ENCODE data around the gene ZMPSTE24.

Gene ZMPSTE24

DNA sequence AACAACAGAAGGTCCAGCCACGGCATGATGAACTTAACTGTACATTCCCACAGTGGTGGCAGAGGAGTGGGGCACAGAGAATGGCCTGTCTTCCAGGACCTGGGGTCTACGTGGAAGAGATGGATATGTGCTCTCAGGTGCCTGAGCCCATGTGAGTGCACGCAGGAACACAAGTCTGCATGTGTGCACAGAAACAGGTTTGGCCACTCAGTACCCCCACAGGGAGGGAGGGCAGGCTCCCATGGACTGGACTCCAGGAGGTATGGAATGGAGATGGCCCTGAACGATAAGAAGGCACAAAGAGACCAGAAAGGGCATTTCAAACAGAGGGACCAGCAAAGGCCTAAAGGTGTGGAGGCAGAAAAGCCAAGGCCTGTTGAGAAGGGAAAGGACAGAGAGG lies 48.3 kb downstream of the ZMPSTE24 start:
- no peak for DNase-seq
- no peak for ATAC-seq

DNA sequence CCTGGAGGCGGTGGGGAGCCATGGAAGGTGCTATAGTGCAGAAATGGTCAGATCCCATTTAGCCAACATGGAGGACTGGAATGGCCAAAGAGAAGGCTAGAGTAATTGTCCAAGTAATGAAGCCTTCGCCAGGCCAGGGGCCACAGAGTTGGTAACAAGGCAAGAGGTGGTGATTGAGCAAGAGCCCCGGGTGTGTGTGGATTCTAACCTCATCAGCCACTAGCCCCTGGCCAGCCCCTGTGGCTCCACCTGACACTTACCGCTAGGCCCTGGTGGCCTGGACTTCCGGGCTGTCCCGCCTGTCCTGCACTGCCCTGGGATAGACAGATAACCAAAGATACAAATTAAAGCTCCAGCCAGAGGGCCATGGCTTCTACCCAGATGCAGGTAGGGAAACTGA lies 49.1 kb downstream of the ZMPSTE24 start:
- Mint-ChIP-seq H3K27ac (peak overlapping the region in 1 of 2 donors; percentile 3), H3K27me3 (no peaks in the 10 kb centered on the region), H3K4me1 (peaks cover under 1% of the 10 kb centered on the region), H3K4me3 (no peak overlapping the region), H3K9me3 (no peaks in the 10 kb centered on the region)
- DNase-seq (no peak), ATAC-seq (no peak)

More for the DNA sequence above, 48.3 kb downstream of the ZMPSTE24 start:
- Mint-ChIP-seq H3K27me3 (no peaks in the 10 kb centered on the region), H3K27ac (no peak overlapping the region), H3K4me3 (no peak overlapping the region), H3K9me3 (no peaks in the 10 kb centered on the region), H3K4me1 (no peaks in the 10 kb centered on the region)

DNA sequence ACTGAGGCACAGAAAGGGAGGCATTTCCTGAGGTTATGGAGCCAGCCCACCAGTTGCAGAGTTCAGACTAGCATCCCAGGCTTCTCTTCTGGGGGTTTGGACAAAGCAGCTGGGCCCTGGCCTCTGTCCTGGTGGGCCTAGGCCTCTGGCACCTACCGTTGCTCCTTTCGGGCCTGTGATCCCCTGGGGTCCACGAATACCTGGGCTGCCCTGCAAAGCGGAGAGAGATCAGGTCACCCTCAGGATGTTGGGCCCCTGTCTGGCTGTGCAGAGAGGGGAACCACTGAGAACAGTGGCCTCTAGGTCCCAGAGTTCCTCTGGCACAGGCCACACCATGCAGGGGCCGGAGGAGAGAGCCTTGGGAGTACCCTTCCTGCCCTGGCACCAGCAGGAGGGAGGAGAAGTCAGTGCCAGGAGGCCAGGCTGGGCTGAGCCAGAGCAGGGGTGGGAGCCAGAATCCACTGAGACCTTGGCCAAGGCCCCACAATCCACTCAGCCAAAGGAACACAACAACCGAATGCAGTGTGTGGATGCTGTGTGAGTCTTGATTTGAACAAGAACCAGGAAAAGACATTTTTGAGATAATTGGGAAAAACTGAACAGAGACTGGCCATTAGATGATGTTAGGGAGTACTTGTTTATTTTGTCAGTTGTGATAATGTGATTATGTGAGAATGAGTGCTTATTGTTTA lies 50.1 kb downstream of the ZMPSTE24 start:
- H3K4me1 Mint-ChIP-seq, result peaks cover 10% of the 10 kb centered on the region
- no peaks in the 10 kb centered on the region for H3K9me3 Mint-ChIP-seq
- H3K4me3 Mint-ChIP-seq, result no peak overlapping the region
- no peak overlapping the region for H3K27ac Mint-ChIP-seq
- no peak for DNase-seq
- H3K27me3 Mint-ChIP-seq, result no peaks in the 10 kb centered on the region
- ATAC-seq, result no peak

DNA sequence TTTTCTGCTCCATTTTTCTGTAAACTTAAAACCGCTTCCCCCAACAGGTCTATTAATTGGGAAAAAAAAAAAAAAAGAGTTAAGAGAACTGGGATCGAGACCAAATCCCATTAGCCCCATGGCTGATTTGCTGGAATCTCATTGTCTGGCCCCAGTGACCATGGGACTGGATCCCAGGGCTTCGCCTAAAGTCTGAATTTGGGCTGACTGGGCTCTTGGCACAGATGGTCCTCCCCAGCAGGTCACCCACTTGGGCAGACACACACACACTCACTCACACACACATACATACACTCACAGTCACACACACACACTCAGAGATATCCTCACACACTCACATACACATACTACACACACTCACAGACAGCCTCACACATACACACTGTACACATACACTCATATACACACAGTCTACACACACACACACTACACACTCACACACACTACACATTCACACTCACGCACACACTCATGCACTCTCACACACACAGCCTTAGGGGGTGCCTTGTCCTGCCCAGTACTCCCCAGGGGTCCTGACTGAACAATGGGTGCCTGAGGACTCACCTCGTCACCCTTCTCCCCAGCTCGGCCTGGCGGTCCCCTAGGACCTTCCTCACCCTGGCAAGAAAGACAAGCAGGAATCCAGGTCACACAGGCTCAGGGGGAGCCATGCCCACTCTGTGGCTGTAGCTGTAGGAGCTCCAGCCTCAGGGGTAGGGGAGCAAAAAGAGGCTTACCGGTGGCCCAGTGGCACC lies 51.5 kb downstream of the ZMPSTE24 start:
- no peak overlapping the region for H3K27ac Mint-ChIP-seq
- H3K9me3 Mint-ChIP-seq, result no peaks in the 10 kb centered on the region
- no peak overlapping the region for H3K4me3 Mint-ChIP-seq
- DNase-seq, result no peak
- peaks cover 23% of the 10 kb centered on the region for H3K4me1 Mint-ChIP-seq
- peaks cover 4% of the 10 kb centered on the region for H3K27me3 Mint-ChIP-seq
- ATAC-seq, result no peak

DNA sequence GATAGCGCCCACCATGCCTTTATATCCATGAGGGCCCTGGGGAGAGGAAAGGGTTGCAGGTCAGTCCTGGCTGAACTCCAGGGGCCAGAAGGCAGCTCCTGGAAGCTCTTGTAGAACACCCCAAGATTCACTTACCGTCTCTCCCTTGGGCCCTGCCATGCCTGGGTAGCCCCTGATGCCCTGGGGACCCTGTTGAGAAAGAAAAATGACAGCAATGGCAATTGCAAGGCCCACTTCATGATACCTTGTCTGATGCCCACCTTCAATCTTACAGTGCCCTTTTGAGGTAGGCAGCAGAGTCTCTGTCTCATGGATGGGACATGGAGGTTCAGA lies 52.1 kb downstream of the ZMPSTE24 start:
- peaks cover 28% of the 10 kb centered on the region for H3K4me1 Mint-ChIP-seq
- ATAC-seq, result no peak
- no peak overlapping the region for H3K27ac Mint-ChIP-seq
- no peak for DNase-seq
- H3K27me3 Mint-ChIP-seq, result peaks cover 7% of the 10 kb centered on the region
- H3K9me3 Mint-ChIP-seq, result no peaks in the 10 kb centered on the region
- no peak overlapping the region for H3K4me3 Mint-ChIP-seq

DNA sequence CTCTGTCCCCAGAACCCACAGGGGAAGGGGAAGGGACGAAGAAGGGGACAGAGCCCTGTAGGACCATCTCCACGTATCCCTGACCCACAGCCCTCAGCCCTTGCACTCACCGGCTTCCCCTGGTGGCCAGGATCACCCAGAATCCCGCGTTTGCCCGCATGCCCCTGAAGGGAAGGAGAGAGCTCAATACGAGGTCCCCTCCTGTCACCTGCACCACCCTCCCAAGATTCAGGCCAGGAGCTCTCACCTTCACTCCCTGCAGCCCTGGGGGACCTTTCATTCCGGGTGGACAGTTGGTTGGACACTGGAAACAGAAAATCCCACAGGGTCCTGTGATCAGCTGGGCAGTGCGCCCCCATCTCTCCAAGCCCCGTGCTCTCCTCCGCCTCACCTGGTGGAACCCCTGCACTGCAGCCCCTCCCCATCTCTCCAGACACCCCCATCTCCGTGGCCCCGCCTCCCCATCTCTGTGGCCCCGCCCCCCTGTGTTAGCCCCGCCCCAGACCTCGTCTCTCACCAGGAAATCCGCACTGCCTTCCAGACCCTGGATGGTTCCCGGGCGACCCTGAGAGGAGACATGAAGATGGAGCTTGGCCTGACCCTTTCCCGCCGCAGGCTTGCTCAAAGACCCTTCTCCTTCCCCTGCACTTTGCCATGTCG lies 53.1 kb downstream of the ZMPSTE24 start:
- DNase-seq (no peak), ATAC-seq (no peak)
- H3K27me3 Mint-ChIP-seq, result peaks cover 7% of the 10 kb centered on the region
- H3K4me3 Mint-ChIP-seq, result no peak overlapping the region
- H3K4me1 Mint-ChIP-seq, result peaks cover 38% of the 10 kb centered on the region
- H3K27ac Mint-ChIP-seq, result peak overlapping the region in 1 of 2 donors; percentile 17
- no peaks in the 10 kb centered on the region for H3K9me3 Mint-ChIP-seq

DNA sequence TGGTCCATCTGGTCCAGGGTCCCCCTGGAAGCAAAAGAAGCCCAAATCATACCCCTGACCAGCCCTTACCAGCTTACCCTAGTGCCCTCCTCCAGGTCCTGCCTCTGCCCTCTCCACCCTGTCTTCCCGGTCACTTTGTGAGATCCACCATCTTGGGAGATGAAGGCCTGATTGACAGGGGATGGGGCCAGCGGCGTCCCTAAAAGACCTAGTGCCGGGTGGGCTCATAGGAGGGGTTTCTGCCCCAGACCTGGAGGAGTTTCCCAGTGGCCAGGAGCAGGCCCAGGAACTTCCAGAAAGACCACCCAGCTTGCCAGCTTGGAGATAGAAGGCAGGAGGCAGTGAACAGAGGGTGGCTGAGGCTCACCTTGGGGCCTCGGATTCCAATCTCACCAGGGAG lies 53.7 kb downstream of the ZMPSTE24 start:
- H3K27me3 Mint-ChIP-seq, result peaks cover 7% of the 10 kb centered on the region
- no peak for DNase-seq
- peak overlapping the region in 1 of 2 donors; percentile 32 for H3K4me3 Mint-ChIP-seq
- no peak for ATAC-seq
- H3K9me3 Mint-ChIP-seq, result no peaks in the 10 kb centered on the region
- H3K4me1 Mint-ChIP-seq, result peaks cover 40% of the 10 kb centered on the region
- peak overlapping the region in 1 of 2 donors; percentile 64 for H3K27ac Mint-ChIP-seq

DNA sequence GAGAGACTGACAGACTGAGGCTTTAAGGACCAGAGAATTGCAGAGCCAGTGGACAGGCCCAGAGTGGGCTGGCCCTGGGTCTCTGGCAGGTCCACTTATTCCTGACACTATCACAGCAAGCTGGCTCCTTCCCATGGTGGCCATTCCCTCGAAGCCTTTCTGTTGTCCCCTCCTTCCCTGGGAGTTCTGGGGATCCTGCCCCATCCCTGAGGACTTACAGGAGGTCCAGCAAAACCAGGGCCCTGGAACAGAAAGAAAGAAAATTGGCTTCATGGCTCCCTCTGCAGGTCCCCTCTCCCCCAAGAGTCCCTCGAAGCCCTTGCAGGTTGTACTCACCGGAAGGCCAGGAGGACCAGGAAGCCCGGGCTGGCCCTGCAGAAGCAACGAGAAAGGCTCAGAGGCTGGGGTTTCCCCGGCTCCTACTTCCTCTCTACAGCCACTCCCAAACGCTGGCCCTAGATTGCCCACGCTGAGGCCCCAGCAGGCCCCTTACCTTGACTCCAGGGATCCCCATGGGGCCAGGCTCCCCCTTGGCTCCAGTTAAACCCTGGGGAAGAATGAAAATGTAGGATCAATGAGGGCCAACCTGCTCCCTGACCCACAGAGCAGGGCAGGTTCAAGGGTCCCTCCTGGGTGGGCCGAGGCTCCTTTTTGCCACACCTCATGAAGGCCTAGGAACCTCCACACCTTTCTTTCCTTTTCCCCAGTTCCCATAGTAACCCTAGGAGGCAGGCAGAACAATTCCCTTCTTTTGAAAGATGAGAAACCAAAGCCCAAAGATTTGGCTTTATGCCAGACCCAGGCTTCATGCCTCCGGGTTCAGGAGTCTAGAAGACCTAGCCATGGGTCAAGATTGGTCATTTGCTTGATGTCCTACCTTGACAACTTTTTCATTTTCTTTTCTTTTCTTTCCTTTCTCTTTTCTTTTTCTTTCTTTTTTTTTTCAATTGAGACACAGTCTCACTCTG lies 54.5 kb downstream of the ZMPSTE24 start:
- H3K27me3 Mint-ChIP-seq, result peaks cover 15% of the 10 kb centered on the region
- DNase-seq, result peak; percentile 12 to 32
- peak overlapping the region; percentile 51 to 62 for H3K4me3 Mint-ChIP-seq
- H3K4me1 Mint-ChIP-seq, result peaks cover 48% of the 10 kb centered on the region
- H3K27ac Mint-ChIP-seq, result peak overlapping the region; percentile 37 to 85
- ATAC-seq, result no peak
- H3K9me3 Mint-ChIP-seq, result no peaks in the 10 kb centered on the region

DNA sequence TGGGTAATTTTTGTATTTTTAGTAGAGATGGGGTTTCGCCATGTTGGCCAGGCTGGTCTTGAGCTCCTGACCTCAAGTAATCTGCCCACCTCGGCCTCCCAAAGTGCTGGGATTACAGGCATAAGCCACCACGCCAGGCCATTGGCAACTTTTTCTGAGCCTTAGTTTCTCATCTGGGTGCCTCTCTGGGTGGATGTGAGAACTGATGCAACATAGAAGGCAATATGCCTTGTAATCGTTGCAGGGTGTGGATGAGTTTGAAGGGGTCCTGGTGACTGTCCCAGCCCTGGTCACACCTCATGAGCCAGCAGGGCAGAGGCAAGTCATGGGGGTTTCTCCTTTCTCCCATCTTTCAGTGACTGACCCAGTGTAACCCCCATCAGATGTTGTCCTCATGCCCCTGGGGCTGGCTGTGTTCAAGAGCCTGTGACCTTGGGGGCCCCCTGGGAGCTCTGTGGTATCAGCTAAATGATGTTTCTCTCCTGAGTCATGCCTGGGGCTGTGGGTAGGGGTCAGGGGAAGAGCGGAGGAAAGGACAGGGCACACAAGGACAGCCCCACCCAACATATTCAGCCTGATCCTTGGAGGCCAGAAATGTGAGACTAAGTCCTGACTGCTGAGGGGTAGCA lies 55.4 kb downstream of the ZMPSTE24 start:
- Mint-ChIP-seq H3K9me3 (no peaks in the 10 kb centered on the region), H3K4me3 (no peak overlapping the region), H3K27me3 (peaks cover 22% of the 10 kb centered on the region), H3K4me1 (peaks cover 53% of the 10 kb centered on the region), H3K27ac (peak overlapping the region in 1 of 2 donors; percentile 85)
- ATAC-seq (no peak), DNase-seq (no peak)

DNA sequence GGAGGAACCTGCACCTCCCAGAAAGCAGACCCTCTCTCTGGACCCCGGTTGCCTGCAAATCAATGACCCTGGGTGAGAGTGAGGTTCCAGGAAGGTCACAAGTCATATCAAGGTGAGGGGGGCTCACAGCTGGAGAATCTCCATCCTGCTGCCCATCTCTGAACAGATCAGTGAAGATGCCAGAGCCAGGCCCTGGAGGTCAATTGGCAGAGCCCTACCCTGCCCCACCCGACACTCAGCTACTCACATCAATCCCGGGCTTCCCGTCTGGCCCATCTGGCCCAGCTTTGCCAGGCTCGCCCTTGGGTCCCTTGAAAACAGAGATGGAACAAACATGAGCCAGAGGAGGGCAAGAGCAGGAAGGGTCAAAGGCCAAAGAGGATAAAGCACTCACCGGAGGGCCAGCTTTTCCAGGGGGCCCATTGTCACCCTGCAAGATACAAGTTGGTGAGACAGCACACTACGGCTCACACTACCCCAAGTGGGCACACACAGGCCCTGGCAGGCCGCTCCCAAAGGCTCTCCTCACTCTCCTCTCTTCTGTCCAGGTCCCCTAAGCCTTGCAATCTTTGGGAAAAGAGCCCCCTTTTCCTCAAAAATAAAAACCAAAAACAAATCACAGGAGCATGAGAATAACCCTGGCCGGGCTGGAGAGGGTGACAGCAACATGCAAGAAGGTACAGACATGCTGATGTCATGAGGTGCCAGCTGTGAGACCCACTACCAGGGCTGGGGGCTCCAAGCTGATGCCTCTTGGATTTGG lies 56.1 kb downstream of the ZMPSTE24 start:
- Mint-ChIP-seq H3K27ac (no peak overlapping the region), H3K4me3 (peak overlapping the region; percentile 93 to 94), H3K9me3 (no peaks in the 10 kb centered on the region), H3K27me3 (peaks cover 22% of the 10 kb centered on the region), H3K4me1 (peaks cover 53% of the 10 kb centered on the region)
- DNase-seq, result no peak
- ATAC-seq, result no peak

DNA sequence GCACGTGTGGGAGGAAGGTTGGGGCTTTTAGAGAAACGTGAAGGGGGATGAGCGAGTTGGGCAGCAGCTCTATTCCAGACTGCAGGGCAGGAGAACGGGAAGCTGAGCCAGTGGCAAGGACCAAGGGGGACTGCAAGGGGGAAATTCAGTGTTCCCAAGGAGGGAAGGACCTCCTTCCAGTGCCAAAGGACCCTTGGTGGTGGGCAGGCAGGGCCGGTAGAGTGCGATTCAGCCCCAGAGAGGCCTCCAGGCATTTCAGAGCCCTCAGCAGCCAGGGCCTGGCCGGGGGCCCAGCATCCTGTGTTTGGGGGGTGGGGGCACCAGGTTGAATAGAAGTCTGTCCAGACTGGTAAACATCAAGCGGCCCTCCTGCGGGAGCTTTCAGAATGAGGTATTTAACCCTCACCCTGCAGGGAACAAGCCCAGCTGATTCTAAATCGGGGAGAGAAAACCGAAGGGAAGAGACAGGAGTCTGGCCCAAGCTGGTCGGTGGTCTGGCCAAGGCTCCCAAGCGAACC lies 56.7 kb downstream of the ZMPSTE24 start:
- Mint-ChIP-seq H3K27ac (no peak overlapping the region), H3K4me1 (peaks cover 53% of the 10 kb centered on the region)

DNA sequence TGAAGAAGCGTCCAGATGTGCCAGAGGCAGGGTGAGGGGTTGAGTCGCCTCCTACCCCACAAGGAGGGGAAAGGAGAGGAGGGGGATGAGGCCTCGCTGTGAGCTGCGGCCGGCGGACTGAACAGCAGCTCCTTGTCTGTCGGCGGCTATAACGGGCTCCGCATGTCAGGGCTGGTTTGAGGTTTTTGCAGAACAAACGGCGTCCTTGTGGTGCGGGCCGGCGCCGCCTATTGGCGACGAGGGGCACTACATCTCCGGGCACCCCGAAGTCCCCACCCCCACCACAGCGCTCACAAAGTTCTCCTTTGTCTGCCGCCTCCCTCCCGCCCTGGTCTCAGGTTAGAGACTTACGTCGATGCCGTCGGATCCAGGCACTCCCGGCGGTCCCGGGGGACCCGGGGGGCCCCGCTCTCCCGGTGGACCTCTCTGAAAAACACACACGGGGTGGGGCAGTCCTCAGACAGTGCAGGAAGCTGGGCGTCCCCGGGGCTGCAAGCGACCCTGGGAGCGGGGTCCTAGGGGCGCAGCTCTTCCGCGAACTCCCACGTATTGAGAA lies 57.3 kb downstream of the ZMPSTE24 start:
- Mint-ChIP-seq H3K27me3 (peaks cover 22% of the 10 kb centered on the region), H3K4me3 (peak overlapping the region; percentile 93 to 94), H3K9me3 (no peaks in the 10 kb centered on the region), H3K27ac (peak overlapping the region; percentile 72 to 77), H3K4me1 (peaks cover 53% of the 10 kb centered on the region)
- DNase-seq (peak; percentile 88 to 92), ATAC-seq (peak; percentile 77)

More for the DNA sequence above, 56.7 kb downstream of the ZMPSTE24 start:
- Mint-ChIP-seq H3K4me3 (peak overlapping the region; percentile 93 to 94), H3K27me3 (peaks cover 22% of the 10 kb centered on the region), H3K9me3 (no peaks in the 10 kb centered on the region)
- ATAC-seq (no peak), DNase-seq (no peak)

DNA sequence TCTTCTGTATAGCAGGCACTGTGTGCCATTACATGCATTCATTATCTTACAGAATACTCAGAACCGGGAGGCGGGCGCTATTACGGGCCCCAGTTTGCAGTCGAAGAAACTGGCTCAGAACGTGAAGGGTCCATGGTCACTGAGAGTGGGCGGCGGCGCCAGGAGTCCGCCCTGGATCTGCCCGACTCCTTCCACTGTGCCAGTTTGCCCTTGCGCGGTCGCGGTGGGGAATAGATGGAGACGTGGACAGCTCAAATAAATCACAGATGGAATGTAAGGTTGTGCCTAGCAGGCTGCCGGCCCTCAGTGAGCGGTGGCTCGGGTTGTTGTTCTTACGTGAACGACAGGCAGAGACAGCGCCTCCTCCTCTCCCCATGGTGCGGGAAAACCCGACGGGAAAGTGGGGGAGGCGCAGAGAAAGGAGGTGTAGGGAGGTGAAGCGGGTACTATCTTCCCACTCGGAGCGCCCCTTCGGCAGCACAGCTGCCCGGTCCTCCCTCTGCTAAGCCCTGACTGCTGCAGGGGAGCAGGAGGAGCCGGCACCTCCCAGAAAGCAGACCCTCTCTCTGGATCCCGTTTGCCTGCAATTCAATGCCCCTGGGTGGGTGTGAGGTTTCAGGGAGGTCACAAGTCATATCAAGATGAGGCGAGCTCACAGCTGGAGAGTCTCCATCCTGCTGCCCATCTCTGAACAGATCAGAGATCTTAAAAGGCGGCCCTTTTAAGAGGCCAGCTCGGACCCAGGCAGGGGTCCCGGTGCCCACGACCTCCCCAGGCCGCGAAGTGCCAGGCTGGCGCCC lies 58.0 kb downstream of the ZMPSTE24 start:
- peaks cover 22% of the 10 kb centered on the region for H3K27me3 Mint-ChIP-seq
- peak overlapping the region; percentile 72 to 77 for H3K27ac Mint-ChIP-seq
- H3K9me3 Mint-ChIP-seq, result no peaks in the 10 kb centered on the region
- ATAC-seq, result peak; percentile 51
- peak; percentile 52 to 56 for DNase-seq
- peaks cover 53% of the 10 kb centered on the region for H3K4me1 Mint-ChIP-seq
- peak overlapping the region; percentile 93 to 94 for H3K4me3 Mint-ChIP-seq

All from stimulated activated naive CD8-positive, alpha-beta T cell treated with anti-CD3 and anti-CD28 coated beads, Interleukin-15, amount 100 ng/mL, for 72 hours (primary cell).